ENCODE data around the gene PPM1F.
"Not testable (repeated sequence)": the region's sequence is repeated elsewhere in the genome, so short reads cannot be mapped to it uniquely, and the experiment has no call there.

Gene PPM1F

DNA sequence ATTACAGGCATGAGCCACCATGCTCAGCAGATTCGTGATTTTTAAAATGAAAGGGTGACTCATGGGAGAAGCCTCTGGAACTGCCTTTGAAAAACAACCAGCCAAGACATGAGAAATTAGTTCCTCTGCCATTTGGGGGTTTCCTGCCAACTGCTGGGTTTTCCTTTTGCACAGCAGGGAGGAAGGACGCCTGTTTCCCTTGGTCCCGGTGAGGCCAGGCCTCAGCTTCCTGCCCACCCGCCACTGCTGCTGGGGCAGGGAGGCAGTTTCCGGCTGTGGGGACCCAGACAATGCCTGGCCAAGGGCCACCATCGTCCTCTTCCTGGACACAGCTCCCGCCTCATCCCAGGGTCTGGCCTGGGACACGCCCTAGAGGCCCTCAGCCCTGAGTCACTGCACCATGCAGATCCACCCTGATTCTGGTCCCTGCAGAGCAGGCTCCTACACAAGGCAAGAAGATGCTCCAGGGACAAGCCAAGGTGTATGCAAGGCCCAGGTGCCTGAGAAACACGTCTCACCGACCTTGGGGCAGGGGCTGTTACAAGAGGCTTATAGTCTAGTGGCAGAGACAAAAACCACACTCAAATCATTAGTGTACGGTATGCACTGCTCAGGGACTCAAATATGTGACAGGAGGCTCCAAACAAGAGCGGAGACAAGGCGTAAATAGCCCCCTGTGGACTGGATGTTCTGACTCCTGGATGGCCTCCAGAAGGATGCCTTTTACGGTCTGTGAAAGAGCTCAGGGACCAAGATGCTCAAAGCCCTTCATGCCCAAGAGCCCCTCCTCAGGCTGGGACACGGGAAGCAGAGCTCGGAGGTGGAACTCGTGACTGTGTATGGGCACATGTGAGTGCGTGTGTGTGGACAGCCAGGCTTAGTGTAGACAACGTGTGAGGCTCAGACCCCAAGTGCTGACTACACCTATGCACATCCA is 10.0 kb downstream of the PPM1F start:
- DNase-seq = peak in 6 of 56 donors; percentile 23 to 42 (median 26)

DNA sequence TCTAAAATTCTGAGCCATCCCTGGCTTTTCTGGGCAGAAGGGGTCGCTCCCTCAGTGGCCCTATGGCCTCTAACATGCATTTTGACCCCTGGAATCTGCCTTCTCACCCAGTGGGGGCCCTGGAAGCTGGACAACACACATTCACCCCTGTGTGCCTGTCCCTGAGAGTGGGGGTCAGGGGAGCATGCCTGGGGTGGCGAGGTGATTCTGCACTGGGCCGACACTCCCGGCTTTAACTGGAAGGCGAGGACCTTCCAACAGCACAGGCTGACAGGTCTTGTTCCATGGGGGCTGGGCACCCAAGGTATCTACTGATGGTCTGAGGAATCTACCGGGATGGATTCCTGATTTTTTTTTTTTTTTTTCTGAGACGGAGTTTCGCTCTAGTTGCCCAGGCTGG is 10.7 kb downstream of the PPM1F start:
- DNase-seq = no peak

DNA sequence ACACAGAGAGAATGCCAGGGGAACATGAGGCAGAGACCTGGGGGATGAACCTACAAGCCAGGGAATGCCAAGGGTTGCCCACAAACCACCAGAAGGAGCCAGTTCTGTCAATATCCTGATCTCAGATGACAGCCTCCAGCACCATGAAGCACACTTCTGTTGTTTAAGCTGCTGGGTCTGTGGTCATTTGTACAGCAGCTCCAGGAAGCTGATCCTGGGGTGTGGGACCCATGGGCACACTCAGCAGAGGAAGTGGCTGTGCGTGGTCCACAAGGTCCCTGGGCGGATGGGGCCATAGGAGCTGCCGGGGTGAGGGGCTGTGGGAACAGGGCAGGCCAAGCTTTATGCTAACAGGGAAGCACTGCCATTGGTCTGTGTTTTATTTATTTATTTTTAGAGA is 12.1 kb downstream of the PPM1F start:
- DNase-seq = peak in 4 of 56 donors; percentile 13 to 23 (median 21)

DNA sequence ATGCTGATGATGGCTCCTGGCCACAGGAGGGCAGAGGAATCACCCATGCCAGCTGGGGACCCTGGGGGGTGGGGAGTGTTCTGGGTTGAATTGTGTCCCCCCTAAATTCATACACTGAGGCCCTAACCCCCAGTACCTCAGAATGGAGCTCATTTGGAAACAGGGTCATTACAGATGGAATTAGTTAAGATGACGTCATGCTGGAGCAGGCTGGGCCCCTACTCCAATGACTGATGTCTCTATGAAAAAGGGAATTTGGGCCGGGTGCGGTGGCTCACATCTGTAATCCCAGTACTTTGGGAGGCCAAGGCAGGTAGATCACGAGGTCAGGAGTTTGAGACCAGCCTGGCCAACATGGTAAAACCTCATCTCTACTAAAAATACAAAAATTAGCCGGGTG is 12.7 kb downstream of the PPM1F start:
- not testable (repeated sequence) for DNase-seq

DNA sequence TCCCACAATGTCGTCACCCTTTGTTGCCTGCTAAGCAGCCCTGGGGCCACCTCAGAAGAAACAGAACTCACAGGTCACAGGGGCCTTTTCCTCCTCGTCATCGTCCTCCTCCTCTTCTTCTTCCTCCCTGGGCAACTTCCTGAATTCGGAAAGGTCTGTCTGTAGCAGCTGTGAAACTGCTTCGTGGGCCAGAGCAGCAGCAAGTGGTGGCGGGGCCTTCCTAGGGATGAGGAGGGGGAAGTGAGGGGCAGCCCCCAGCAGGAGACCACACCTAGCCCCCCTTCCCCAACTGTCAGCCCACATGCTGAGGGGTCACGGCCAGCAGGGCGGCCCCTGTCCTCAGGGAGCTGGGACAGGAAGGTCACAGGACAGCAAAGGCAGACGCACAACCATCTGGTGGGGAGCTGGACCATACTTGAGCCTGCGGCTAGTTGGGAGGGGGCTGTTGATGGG is 13.2 kb downstream of the PPM1F start:
- peak in 1 of 56 donors; percentile 28 for DNase-seq

DNA sequence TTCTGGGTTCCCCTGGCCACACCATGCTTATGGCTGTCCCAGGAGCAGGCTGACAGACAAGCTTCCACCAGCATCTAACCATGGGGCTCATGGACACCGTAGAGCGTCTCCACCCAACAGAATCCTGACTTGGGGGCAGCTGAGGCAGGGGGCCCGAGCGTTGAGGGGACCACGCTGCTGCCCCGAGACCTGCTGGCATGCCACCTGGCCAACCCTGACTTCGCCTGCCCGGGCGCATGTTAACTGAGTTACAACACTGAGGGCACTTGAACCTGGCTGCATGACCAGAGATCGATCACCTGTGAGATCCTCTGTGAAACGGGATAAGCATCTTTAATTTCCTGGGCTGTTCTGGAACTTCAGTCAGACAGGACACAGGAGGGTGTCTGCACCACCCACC is 13.7 kb downstream of the PPM1F start:
- no peak for DNase-seq

DNA sequence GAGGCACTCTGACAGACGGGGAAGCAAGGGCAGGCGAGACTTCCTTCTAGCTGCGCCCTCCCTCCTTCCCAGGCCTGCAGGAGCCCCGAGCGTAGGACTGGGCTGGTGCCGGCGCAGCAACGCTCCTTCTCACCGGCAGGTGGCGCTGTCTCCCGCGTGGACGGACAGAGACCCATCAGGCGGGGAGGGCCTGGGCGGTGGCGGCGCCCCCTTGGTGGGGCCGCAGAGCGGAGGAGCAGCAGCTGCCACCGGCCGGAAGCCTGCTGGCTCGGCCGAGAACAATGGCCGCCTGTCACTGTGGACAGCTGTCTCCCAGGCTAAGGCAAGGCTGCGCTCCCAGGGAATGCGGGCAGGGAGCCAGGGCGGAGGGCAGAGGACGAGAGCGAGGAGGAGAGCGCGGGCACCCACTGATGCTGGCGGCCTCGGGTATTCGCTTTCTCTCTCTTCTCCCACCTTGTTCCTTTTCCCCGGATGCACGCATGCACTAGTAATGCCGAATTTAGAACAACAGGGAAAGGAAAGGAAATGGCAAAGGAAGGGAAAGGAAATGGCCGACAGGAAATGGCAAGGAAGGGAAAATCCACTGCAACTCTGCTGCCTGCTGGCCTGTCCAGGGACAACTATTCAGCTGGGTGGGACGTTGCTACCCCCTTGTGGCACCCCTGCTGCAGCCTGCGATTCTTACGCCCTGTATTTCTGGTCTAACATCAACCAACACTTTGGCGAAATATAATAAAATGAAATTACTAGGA is 14.4 kb downstream of the PPM1F start:
- DNase-seq = peak; percentile 66 to 97 (median 90)

DNA sequence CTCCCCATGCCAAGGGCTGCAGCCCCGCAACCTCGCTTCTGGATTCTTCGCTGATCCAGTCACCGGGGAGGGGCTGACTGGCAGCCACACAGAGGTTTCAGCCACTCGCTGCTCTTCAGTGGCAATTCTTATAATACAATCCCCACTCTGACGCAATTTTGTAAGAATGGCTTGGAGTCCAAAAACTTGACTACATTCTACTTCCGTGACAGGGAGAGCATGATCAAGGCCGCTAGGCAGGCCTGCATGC is 14.9 kb downstream of the PPM1F start:
- peak in 5 of 56 donors; percentile 51 to 79 (median 66) for DNase-seq

DNA sequence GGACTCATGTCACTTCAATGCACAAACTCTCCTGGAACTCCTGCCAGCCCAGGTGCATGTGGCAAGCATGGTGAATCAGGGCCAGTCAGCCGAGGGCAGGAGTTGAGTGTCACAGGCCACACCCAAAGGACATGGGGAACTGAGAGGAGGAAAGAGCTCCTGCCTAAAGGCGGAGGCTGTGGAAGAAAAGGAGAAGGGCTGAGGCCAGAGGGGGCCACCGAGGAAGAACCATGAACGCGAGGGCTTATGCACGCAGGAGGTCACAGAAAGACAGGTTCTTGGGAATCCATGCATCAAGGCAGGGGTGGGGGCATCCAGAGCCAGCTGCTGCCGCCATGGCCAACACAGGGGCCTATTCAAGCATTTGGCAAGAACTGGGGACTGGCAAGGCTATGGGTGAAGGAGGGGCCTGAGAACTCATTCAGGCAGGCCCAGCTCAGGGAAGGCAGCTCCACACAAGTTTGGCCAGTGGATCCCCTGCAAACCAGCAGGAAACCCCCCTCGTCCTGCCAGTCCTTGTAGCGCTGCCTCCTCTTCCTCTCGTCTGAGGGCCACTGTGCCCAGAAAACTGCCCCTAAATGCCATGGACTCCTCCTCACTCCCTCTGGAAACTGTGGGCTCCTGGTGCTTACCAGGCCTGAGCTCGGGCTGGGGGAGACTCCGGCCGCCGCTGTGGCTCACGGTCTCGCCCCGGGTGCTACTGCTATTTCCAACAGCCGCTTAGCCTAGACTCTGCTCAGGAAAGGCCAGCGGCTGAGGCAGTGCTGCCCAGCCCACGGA is 15.4 kb downstream of the PPM1F start:
- peak in 40 of 56 donors; percentile 24 to 77 (median 50) for DNase-seq

DNA sequence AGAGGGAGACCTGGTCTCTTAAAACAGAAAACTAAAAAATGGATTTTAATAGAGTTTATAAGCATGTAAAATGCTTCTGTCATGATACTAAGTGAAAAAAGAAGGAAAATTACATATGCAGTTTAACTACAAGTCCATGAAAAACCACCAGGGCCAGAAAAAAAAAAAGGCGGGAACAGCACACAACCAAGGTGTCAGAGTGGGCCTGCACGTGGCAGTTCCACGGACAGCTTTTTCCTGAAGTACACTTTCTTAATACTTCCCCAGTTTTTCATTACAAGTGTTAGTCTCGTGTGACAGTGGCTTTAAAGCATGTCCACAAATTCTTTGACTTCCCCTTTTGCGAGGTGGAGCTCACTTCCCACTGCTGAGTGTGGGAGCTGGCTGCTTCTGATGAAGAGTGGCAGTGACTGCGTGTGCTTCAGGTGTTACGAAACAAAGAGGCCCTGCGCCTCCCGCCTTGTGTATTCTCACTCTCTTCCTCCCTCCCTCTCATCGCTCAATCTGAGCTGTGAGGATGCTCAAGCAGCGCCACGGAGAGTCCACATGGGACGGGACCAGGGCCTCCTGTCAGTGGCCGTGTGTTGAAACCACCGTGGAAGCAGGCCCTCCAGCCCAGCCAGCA is 16.4 kb downstream of the PPM1F start:
- DNase-seq = peak in 15 of 56 donors; percentile 13 to 61 (median 35)

DNA sequence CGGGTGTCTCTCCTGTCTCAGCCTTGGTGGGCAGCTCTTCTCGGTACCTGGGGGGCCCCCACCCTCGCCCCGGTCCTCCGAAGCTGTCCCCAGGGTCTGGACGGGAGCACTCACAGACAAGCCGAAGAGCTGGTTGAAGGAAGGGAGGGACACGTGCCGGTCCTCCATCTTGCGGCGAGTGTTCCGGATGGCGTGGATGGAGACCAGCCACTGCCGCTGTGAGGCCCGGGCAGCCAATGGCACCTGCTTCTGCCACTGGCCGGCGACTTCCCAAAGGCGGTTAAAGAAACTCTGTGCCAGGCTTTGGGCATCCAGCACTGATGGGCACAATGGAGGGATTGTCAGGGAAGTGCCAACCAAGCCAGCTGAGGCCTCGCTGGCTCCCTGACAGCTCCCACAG is 18.7 kb downstream of the PPM1F start:
- peak in 44 of 56 donors; percentile 18 to 83 (median 62) for DNase-seq

DNA sequence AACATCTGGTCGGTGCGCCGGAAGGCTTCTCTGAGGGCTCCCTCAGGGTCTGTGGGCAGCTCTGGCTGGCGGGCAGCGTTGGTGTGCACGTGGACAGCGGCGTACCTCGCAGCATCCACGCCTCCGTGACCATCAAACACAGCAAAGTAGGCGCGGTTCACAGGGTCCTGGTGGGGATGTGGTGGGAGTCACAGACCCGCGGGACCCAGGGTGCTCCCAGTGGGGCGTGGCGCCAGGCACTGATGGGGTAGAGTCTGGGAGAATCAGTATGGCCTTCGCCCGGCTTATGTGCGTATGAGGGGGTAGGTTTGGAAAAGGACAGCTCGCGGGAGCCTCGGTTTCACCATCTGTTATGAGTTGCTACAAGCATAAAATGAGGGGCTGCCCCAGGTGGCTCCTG is 19.2 kb downstream of the PPM1F start:
- DNase-seq = no peak

DNA sequence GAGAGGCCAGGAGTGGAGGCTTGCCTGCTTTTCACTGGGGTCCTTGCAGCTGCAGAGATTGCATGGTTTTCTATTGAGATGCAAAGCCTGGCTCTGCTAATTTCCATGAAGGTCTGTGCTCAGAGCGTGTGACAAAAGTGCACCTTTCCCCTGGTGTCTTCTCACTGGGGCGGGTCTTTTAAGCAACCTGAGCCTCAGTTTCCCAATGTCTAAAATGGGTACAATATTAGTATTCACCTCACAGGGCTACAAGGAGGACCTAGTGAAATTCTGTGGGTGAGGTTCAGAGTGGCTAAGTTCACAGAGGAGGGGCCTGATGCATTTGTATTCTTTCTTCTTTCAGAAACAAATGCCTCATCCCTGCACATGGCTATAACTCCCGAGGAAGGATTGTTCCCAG is 20.3 kb downstream of the PPM1F start:
- DNase-seq = no peak

DNA sequence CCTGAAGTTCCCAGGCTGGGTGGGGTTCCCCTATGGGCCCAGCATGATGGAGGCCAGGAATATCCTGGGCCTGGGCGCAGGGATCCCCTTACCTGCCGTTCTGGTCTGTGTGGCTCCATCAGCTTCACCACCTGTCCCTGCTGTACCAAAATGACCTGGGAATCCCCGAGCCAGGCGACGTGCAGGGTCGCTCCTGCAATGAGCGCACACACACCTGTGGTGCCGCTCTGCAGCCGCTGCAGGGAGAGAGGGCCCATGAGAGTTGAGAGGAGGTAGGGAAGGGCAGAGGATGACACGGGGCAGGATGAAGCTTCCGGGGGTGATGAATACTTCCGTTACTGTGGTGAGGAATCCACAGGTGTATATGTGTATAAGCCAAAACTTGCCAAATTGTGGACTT is 21.6 kb downstream of the PPM1F start:
- no peak for DNase-seq

DNA sequence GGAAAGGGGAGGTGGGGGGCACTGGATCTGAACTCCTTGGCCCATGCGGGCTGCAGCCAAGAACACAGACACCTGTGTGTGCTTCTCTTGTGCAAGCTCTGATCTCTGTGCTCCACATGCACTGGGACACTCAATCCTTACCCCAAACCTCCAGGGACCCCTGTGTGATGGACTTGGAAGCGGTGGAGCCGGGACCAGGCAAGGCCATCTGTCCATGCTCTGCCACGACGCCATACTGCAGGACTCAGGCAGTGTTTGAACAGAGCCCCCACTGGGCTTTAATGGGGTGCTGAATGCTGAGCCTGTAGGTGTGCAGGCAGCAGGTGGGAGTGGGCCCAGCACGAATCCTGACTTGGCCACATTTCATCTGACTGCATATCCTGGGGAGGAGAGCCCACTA is 23.4 kb downstream of the PPM1F start:
- DNase-seq = no peak

DNA sequence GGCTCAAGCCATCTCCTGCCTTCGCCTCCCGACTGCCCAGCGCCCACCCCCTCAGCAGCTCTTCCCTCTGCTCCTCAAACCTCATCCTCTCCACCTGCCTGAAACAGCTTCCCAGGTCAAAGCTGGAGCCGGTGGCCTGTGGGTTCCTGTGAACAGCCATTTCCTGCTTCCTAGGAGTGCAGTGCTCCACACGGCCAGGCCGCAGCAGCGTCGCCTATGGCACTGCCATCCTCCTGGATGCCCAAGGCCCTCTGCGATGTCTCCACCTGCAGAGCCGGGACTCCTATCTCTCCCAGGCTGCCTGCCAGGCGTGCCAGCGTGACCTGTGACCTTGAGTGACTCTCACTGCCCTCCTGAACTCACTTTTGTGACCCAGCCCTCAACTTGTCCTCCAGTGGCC is 24.6 kb downstream of the PPM1F start:
- no peak for DNase-seq

DNA sequence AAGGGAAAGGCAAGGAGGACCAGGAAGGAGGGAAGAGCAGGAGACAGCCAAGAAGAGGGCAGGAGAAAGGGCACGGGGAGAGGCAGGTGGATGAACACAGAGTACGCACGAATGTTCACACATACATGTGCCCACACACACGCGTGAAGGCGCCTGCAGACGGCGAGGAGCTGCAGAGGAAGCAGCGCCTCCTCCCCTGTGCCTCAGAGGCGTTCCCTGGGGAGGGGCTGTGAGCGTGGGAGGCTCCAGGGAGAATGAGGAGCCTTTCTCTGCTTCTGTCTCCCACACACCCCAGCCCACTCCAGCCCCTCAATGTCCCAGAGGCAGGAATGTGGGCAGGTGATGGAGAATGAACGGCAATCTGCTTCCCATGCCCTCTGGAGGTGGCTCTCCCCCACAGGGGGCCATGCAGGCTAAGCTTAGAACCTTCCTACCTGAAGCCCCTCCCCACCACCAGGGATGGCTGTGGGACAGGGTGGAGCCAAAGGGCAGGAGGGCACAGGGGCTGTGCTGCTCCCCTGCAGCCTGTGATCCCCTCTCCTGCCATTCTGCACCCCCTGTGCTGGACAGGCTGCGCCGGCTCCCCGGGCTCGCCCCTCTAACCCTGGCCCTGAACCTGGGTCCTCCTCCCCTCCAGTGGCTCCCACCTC is 25.3 kb downstream of the PPM1F start:
- peak in 10 of 56 donors; percentile 27 to 58 (median 36) for DNase-seq

DNA sequence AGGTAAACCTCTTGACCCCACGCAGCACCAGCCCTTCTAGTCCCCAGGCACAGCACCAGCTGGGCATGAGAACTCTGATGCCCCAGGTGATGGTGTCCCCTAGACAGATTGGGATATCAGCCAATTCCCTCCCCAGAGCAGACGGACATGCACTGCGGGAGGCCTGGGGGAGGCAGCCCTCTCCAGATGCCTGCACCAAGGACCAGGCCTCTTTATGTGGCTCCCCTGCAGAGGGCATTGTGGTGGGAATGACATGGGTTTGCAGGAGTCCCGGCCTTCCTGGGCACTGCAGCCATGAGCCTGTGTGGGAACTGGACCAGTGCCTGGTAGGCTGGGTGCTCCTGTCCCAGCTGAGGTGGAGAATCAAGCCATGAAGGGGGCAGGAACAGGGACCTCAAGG is 25.9 kb downstream of the PPM1F start:
- no peak for DNase-seq

DNA sequence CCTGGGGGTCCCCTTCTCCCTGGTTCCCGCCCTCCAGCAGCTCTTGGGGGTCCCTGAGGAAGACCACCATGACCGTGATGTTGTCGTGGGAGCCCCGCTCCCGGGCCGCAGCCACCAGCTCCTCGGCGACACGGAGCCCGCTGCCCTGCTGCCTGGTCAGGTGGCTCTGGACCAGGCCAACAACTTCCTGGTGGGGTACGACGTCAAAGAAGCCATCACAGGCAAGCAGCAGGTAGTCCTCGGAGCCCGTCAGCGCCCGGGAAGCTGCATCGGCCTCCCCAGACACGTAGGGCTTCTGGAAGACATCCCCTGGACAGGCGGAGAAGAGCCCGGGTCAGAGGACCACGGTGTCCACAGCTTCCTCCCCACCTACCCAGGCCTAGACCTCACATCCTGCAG is 29.5 kb downstream of the PPM1F start:
- no peak for DNase-seq

DNA sequence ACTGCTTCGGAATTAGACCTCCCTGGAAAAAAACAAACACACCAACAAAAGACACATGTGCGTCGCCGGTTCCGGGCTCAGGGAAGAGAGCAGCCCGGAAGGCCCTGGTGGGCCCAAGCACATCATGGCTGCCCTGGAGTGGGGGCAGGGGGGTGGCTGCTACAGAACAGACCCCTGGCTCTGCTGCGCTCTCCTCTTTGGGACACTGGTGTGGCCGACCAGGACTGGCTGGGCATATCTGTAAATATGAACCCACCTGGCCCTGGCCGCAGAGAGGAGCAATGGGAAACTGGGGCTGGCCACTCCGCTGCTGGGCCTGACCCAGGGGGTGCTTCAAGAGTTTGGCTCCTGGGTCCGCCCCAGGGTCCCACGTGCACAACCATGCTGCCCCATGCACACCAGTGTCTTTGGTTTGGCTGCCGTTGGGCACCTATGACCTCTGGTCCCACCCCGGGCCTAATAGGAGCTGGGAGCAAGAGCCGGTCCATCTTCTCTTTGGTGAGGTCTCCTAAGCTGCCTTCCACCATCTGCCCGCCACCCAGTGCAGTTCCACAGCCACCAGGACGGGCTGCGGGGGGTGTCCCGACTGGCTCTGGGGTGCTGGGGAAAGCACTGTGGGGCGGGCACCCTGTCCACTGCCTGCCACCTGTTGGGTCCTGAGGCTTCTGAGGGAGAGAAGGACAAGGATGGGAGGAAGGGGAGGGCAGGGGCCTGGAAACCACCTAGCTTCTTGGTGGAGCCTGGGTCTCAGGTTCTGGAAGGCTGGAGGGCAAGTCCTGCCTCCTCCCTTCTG is 30.1 kb downstream of the PPM1F start:
- DNase-seq = no peak
